Prostate gland (tissue), 2 donors: ENCODE results near the gene ATG12. TPM values are rescaled to one million over a fixed set of nuclear protein-coding genes. Genes with fewer than 3 reads are reported as not detected.
"Not testable (repeated sequence)": the region's sequence is repeated elsewhere in the genome, so short reads cannot be mapped to it uniquely, and the experiment has no call there.

Experiments
- DNase-seq: peaks from one replicate; pipeline ENCODE4 v3.0.0-alpha.2; 2019; ENCODE audit warnings: low spot score
- H3K27ac ChIP-seq, 2 donors: fragments of 200-600 bp; sonication (generic); 2 replicates each; pipeline ENCODE4 v1.5.1; 2017 to 2019
- H3K27me3 ChIP-seq: fragments of 200-600 bp; sonication (generic); replicated peaks from 2 replicates; pipeline ENCODE4 v1.5.1; 2019; ENCODE audit not compliant: insufficient read depth
- H3K36me3 ChIP-seq, 2 donors: fragments of 200-600 bp; sonication (generic); 1 replicate in 1 of 2; 2 replicates in 1 of 2; pipeline versions ENCODE4 v1.5.1 to v1.8.1; 2017 to 2019
- H3K4me1 ChIP-seq: fragments of 200-600 bp; sonication (generic); replicated peaks from 2 replicates; pipeline ENCODE4 v1.5.1; 2019
- H3K4me3 ChIP-seq, 2 donors: fragments of 200-600 bp; sonication (generic); 2 replicates each; pipeline ENCODE4 v1.5.1; 2017 to 2019
- H3K9me3 ChIP-seq: fragments of 200-600 bp; sonication (generic); 2 replicates; pipeline ENCODE4 v1.5.1; 2017
- POLR2A ChIP-seq: fragments of 450-650 bp; IDR thresholded peaks from one replicate; pipeline ENCODE4 v1.6.1; 2016; ENCODE audit warnings: antibody characterized with exemption, mild to moderate bottlenecking
- POLR2AphosphoS5 ChIP-seq: sonication (generic); formaldehyde crosslinking; IDR thresholded peaks from one replicate; pipeline ENCODE4 v1.6.1; 2017; ENCODE audit warnings: antibody characterized with exemption
- WGBS: methylation state at CpG from one replicate; pipeline ENCODE4 v1.1.5; 2018; 5-methylcytosine and 5-hydroxymethylcytosine counted together
- intact Hi-C: fragments of 100-400 bp; cut with DNase I; formaldehyde crosslinking; loops from one replicate; pipeline ENCODE4 v1.14.2; 2022
- total RNA-seq, 2 donors: library from RNA; depleted of rRNA; stranded (reverse); fragments of >200 nt; gene quantifications; one replicate each; pipeline ENCODE4 v1.1.0, GENCODE V29; 2016
- TF ChIP-seq, protein P1 (sequence below), 4 experiments: fragments of 200-600 bp in 2 of 4; fragments of 450-650 bp in 2 of 4; sonication (generic) in 2 of 4; IDR thresholded peaks; 1 replicate in 3 of 4; 2 replicates in 1 of 4; pipeline ENCODE4 v1.5.1; 2016 to 2019; ENCODE audit warnings: antibody characterized with exemption in 4 of 4, mild to moderate bottlenecking in 2 of 4, moderate library complexity in 2 of 4

The ATG12 gene
- total RNA-seq, 2 donors from 2014 or later = 29.6 to 67.6 TPM

DNA sequence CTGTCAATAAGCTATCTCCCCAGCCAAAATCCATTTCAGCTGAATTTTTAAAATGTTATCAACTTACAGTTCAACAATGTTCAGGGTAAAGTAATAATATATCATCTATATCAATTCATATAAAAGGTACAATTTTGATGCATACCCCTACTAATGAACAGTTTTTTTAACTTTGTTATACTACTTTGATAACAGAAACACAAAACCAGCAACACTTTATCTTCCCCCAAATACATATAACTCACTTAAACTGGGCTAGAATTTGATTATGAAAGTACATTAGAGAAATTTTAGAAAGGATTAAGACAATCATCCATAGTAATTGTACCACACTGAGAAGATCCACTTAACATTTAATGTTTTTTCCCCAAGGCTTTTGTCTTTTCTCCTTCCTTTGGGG, 30.0 kb downstream of the ATG12 start:
- DNase-seq = no peak

DNA sequence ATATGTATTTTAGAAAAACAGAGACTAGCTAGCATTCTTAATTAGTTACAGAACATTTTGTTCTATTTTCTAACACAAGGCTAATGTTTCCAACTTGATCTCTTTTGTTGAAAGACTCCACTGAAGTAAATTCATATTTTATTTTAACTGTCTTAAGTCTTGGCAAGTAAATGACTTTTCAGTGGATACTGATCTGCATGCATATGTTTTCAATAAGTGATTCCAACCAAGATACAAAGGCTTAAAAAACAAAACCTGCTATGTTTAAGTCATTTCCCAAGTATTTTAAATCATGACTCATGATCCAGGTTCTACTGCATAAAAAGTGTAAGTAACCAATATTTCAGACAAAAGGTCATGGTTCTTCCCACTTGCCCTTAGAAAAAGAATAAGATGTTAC, 30.6 kb downstream of the ATG12 start:
- no peaks in the 10 kb centered on the region for H3K9me3 ChIP-seq
- H3K36me3 ChIP-seq = no peaks in the 10 kb centered on the region
- no peaks in the 10 kb centered on the region for H3K27me3 ChIP-seq
- TF ChIP-seq POLR2AphosphoS5 (no peak), POLR2A (no peak)
- TF ChIP-seq, protein P1, sequence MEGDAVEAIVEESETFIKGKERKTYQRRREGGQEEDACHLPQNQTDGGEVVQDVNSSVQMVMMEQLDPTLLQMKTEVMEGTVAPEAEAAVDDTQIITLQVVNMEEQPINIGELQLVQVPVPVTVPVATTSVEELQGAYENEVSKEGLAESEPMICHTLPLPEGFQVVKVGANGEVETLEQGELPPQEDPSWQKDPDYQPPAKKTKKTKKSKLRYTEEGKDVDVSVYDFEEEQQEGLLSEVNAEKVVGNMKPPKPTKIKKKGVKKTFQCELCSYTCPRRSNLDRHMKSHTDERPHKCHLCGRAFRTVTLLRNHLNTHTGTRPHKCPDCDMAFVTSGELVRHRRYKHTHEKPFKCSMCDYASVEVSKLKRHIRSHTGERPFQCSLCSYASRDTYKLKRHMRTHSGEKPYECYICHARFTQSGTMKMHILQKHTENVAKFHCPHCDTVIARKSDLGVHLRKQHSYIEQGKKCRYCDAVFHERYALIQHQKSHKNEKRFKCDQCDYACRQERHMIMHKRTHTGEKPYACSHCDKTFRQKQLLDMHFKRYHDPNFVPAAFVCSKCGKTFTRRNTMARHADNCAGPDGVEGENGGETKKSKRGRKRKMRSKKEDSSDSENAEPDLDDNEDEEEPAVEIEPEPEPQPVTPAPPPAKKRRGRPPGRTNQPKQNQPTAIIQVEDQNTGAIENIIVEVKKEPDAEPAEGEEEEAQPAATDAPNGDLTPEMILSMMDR (IDR thresholded peaks at IDR 0.05) = no peak
- DNase-seq = no peak
- no peak overlapping the region for H3K4me3 ChIP-seq
- H3K27ac ChIP-seq = no peak overlapping the region
- intact Hi-C loops = no loop called here
- no peaks in the 10 kb centered on the region for H3K4me1 ChIP-seq

More for the DNA sequence above, 30.0 kb downstream of the ATG12 start:
- H3K9me3 ChIP-seq = no peaks in the 10 kb centered on the region
- H3K4me3 ChIP-seq = no peak overlapping the region
- H3K27me3 ChIP-seq = no peaks in the 10 kb centered on the region
- intact Hi-C loops = no loop called here
- no peaks in the 10 kb centered on the region for H3K4me1 ChIP-seq
- no peaks in the 10 kb centered on the region for H3K36me3 ChIP-seq
- TF ChIP-seq POLR2AphosphoS5 (no peak), POLR2A (no peak)
- TF ChIP-seq, protein P1 (IDR thresholded peaks at IDR 0.05) = no peak
- H3K27ac ChIP-seq = no peak overlapping the region

DNA sequence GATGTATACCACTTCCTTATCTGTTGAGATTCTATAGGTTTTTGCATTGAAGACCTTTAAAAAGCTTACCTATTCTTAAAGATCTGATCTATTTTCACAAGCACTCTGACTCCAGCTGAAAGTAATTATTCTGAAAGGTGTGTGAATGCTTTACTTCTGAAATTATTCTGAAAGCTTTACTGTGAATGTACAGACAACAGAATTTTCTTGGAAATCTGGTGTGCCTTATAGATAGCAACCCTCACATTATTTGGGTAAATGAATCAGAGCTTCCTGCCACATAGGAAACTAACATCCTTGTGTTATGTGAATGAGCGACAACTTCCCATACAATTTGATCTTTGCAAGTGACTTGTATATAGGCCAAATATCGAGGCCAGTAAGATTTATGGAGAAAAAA, 31.4 kb downstream of the ATG12 start:
- TF ChIP-seq POLR2AphosphoS5 = no peak
- TF ChIP-seq, protein P1 (IDR thresholded peaks at IDR 0.05) = no peak
- TF ChIP-seq POLR2A = no peak
- no peak for DNase-seq
- no peaks in the 10 kb centered on the region for H3K9me3 ChIP-seq
- H3K27me3 ChIP-seq = no peaks in the 10 kb centered on the region
- no peak overlapping the region for H3K27ac ChIP-seq
- H3K4me3 ChIP-seq = no peak overlapping the region
- no peaks in the 10 kb centered on the region for H3K36me3 ChIP-seq
- 75% methylated on average over 2 of the region's 2 CpGs for WGBS
- intact Hi-C loops = no loop called here
- H3K4me1 ChIP-seq = no peaks in the 10 kb centered on the region

DNA sequence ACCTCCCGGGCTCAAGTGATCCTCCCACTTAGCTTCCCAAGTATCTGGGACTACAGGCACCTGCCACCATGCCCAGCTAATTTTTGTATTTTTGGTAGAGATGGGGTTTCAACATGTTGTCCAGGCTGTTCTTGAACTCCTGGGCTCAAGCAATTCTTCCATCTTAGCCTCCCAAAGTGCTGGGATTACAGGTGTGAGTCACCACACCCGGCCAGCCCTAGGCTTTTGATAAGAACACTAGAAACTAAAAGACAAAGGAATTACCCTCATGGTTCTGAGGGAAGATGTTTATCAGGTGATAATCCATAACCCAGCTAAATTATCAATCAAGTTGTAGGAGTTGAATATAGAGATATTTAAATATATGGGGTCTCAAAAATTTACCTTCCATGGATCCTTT, 33.3 kb downstream of the ATG12 start:
- WGBS = 92% methylated on average over 2 of the region's 2 CpGs

DNA sequence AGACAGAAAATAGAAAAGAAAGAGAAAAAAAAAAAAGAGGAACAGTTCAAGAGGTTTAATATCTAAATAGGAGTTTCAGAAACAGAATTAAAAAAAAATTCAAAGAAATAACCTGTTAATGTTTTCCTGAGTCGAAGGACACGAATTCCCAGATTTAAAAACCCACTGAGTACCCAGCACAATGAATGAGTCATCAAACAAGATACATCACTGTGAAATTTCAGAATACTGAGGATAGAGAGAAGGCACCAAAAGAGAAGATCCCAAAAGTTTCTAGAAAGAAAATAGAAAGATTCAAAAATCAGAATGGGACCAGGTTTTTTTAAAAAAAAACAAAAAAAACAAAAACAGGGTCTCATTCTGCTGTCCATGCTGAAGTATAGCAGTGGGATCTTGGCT, 33.7 kb downstream of the ATG12 start:
- intact Hi-C loops = no loop called here
- 93% methylated on average over 2 of the region's 2 CpGs for WGBS
- H3K4me3 ChIP-seq = no peak overlapping the region
- H3K27me3 ChIP-seq = no peaks in the 10 kb centered on the region
- no peaks in the 10 kb centered on the region for H3K9me3 ChIP-seq
- H3K27ac ChIP-seq = no peak overlapping the region
- H3K4me1 ChIP-seq = no peaks in the 10 kb centered on the region
- TF ChIP-seq, protein P1 (IDR thresholded peaks at IDR 0.05) = no peak
- TF ChIP-seq POLR2A (no peak), POLR2AphosphoS5 (no peak)
- H3K36me3 ChIP-seq = no peaks in the 10 kb centered on the region
- DNase-seq = no peak

More for the DNA sequence above, 33.3 kb downstream of the ATG12 start:
- H3K27me3 ChIP-seq, H3K4me1 ChIP-seq, intact Hi-C loops, H3K36me3 ChIP-seq, H3K27ac ChIP-seq, H3K4me3 ChIP-seq, DNase-seq, H3K9me3 ChIP-seq: not testable (repeated sequence)
